Endometrial microvascular endothelial cells (primary cell): Measurements from ENCODE around the gene GRAMD2A. TPM values are rescaled to one million over a fixed set of nuclear protein-coding genes. Genes with fewer than 3 reads are reported as not detected.

ENCODE experiments used
- in situ Hi-C: cut with HindIII; loops from 2 replicates; pipeline ENCODE4 v1.10.0; 2017; ENCODE audit warnings: low sequenced_read_pairs, low pct_unique_long_range_greater_than_20kb; ENCODE audit errors: inconsistent ontology term
- total RNA-seq: library from RNA; depleted of rRNA; stranded (reverse); fragments of >200 nt; gene quantifications from one replicate; pipeline ENCODE4 v1.2.3, GENCODE V29; 2015; ENCODE audit errors: inconsistent ontology term

Gene GRAMD2A
- total RNA-seq, 1 donor from 2014 or later: 0.74 TPM

DNA sequence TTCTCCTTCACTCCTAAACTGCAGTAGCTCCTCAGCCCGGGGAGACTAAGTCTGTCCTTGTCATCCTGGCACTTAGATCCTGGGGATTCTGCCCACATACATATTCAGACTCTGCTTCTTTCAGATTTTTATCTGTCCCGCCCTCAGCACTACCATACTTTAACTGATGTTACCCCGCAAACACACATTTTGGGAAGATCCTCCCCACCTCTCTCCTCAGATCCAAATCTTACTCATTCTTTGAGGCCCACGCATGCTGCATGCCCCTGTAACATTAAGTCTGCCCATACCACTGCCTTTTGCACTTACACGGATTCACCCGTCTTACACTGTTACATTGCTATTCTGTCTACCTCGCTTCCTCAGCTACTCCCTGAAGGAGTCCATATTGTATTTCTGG is 43.3 kb downstream of the GRAMD2A start:
- in situ Hi-C loops: no loop called here

DNA sequence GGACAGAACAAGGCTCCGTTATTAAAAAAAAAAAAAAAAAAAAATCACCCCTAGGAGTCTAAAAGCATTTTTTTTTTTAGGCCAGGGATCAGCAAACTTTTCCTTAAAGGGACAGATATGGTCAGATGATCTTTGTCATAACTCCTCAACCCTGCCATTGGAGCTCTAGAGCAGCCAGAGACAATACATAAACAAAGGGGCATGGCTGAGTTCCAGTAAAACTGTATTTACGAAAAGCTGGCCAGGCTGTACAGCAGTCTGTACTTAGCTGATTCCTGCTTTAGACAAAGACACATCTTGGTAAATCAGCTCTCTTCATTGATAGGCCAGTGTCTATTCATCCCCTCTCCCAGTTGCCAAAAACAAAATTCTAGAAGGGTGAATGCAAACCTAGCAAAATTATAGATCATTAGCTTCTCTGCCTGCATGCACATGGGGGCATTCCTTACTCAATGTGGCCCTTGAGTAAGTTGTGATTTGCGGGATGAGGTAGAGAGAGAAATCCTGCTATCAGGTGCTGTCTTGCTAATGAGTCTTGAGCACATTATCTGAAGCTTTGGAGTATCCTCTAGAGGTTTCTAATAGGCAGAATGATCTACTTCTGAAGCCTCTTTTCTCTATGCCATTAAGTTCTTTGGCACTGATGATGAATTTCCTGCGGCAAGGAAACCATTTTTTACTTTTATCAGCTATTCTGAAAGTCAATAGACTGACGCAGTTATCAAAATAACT is 44.2 kb downstream of the GRAMD2A start:
- in situ Hi-C loops: no loop called here

DNA sequence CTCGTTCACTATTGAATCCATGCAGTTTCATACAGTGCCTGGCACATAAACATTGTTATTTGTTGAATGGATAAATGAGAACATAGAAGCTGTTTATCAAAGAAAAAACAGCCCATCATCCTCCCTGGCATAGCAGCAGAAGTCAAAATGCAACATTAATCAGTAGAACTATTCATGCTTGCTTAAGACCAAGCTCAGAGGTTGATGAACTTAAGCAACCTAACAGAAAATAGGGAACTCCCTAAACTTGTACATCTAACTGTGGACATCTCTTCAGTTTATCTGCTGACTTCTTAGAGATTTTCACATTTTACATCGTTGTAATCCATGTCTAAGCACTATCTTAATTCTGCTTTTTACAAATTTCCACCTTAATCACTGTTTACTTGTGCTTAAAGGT is 50.2 kb downstream of the GRAMD2A start:
- in situ Hi-C loops: no loop called here

DNA sequence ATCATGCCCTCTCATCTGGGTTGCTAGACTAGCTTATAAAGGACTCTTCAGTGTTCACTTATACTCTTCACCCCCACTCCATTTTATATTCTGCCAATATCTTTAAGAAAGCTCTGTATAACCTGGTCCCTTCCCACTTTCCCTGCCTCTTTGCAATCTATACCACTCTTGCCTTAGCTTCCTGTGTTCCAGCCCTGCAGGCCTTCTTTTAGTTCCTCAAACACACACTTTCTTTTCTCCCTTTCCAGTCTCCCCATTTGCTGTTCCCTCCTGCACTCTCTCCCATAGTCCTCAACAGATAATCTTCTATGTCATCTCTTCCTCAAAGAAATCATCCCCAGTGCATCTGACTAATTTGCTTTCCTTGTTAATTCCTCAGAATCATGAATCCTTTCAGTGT is 50.7 kb downstream of the GRAMD2A start:
- in situ Hi-C loops: no loop called here

DNA sequence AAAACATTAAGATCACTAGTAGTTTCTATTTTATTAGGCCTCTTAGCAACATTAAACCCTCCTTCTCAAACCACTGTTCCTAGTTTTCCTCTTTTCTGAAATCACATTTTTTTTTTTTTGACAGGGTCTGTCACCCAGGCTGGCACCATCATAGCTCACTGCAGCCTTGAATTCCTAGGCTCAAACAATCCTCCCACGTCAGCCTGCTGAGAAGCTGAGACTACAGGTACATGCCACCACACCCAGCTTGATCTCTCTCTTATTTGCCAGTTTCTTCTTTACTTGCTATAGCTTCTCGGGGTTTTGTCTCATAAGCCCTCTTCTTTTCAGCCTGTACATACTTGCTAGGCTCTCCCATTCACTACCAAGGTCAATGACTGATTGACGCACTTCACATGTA is 51.4 kb downstream of the GRAMD2A start:
- in situ Hi-C loops: no loop called here

DNA sequence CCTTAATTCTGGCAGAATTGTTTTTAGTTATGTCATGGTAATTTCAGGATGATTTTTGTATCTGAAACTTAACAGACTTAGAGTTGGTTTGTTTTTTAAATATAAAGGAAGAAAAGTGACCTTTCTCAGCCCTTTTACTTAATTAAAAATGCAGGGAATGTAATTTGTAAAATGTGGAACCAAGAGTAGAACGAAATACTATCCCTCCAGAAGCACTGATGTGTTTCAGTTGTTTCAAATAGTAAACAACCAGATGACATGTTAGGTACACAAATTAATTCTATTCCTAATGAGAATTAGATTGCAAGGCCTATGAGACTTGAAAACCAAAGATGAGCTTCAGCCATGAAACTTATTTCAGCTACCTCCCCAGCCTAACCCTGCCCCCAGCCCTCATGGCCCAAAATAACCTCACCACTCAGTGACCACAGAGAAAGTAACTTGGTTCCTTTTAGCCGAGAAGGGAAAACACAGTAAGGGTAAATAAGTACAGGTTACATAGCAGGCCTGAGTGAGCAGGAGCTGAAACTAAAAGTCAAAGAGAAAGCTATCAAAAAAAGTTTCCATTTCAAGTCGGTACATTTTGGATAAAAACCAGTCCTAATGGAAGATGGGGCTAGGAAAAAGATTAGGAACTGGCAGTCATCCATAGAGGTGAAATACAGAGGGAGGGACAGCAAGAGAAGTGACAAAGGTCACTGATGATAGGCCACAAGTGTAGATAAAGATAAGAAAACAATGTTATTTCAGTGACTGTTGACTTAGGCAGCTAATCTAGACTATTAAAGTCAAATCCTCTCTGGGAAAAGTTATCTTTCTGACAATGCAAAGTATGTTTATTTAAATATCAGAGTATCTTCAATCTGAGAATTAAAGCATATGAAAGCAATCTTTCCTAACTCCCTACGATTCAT is 56.2 kb downstream of the GRAMD2A start:
- in situ Hi-C loops: no loop called here

DNA sequence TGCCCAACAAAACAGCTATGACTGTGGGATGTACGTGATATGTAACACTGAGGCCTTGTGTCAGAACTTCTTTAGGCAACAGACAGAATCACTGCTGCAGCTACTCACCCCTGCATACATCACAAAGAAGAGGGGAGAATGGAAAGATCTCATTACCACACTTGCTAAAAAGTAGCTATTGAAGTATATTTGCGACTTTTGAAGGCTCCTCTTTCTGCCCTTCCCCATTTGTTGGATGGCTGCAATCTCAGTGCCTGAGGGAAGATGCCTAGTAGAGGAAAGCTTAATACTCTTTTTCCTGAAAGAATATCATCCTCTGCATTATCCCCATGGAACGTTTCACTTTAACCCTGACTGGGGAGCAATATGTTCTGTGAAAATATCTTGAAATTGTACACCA is 57.5 kb downstream of the GRAMD2A start:
- in situ Hi-C loops: no loop called here

DNA sequence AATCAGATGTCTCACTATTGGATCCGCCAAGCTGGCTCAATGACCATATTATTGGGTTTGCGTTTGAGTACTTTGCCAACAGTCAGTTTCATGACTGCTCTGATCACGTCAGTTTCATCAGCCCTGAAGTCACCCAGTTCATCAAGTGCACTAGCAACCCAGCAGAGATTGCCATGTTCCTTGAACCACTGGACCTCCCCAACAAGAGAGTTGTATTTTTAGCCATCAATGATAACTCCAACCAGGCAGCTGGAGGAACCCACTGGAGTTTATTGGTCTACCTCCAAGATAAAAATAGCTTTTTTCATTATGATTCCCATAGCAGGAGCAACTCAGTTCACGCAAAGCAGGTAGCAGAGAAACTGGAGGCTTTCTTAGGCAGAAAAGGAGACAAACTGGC is 57.9 kb downstream of the GRAMD2A start:
- in situ Hi-C loops: no loop called here

DNA sequence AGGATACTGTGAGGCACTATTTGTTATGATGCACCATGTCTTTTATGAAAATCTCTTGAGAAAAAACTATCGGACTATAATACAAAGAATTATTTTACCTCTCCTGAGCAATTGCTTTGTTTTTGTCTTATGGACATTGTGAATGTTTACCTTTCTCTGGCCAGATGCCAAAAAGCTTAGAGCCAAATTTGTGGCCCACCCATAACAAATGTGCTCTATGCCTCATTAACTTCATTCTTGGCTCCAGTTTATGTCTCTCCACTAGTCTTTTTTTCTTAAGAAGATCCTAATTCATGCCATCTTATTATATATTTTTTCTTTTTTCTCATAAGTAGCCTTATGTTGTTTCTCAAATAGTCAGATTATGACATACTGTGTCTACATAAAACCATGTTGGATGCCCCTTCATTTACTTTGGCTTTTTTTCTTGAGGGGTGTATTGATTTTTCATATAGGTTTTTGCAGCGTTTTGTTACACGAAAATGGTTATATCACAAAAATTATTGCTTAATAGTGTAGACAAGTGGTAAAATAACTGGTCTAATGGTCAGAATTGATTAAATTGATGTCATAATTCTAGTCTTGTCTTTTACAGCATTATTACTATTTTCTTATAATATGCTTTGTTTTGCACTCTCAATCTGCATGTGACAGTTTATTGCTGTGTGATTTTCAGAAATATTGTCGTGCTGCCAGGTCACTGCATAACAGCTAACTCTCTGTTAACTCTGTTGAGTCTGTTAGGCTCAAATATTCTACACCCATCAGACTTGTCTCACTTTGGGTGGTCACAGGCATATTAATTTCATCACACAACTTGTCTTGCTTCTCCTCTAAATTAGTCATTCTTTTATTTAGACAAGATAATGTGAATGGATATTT is 61.2 kb downstream of the GRAMD2A start:
- in situ Hi-C loops: no loop called here

DNA sequence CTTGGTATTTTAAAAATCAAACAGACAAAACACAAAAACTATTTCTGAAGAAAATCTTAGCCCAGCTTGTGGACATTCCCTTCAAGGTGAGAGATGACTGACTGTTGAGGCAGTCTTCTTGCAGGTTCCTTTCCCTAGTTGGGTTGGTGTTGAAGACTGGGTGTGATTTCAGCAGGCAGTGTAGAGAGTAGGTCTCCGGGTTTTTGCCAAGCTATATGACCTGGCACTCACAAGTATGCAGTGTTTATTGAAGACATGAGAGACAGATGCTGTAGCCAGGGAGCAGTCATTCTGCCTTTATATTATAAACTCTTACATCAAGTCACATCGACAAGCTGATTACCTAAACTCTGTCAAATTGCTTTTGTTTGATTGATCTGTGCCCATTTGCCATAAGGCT is 61.9 kb downstream of the GRAMD2A start:
- in situ Hi-C loops: no loop called here

DNA sequence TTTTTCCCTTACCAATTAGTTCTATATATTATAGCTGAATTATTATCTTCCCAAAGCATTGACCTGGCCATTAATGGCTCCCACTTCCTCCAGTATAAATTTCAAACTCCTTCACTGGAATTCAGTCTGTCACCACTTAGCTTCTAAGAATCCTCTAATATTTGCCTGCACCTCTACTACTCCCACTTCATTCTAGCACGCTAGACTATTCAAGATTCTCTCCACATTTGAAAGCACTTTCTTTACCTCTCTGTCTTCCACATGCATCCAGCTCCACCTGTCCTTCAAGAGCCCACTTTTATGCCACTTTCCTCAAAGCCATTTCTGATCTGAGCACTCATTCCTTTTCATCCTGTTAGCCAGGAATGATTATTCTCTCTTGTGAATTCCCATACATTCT is 64.4 kb downstream of the GRAMD2A start:
- in situ Hi-C loops: no loop called here

DNA sequence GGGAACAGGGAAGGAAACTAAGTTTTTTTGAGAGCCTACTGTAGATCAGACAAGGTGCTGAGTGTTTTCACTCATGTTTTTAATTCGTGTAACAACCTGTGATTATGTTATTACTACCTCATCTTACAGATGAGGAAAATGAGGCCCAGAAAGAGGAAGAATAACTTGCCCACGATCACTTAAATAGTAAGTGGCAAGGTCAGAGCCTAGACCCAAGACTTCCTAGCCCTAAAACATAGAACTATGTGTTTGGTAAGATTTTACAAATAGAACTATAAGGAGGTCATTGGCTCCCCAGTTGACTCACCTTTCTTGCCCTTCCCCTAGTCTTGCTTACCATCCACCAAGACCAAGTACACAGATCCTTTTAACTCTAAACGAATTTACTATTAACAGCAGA is 65.7 kb downstream of the GRAMD2A start:
- in situ Hi-C loops: no loop called here

DNA sequence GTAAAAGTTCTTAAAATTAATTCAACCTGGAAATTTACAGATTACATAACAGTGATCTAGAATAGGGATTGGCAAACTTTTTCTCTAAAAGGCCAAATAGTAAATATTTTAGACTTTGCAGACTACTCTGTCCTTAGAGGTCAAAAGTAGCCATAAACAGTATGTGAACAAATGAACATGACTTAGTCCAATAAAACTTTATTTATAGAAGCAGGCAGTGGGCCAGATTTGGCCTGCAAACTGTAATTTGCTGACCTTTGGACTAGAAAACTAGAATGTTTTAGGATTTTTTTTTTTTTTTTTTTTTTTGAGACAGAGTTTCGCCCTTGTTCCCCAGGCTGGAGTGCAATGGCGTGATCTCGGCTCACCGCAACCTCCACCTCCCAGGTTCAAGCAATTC is 67.3 kb downstream of the GRAMD2A start:
- in situ Hi-C loops: no loop called here

DNA sequence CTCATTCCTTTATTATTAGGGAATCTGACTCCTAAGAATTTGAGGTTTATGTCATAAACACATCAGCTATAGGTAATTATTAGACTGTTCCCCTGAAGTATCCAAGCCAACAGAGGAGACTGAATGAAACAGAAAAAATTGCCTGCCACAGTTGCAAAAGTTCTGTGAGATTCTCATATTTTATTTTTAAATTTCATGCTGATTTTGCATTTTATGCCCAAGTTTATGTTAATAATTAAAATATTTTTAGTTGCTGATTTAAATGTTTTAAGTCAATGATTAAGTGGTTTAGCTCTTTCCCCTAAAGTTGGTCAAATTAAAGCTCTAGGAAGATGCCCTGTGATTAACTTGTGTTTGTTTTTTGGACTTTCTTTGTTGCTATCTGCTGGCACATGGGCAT is 69.2 kb downstream of the GRAMD2A start:
- in situ Hi-C loops: no loop called here

DNA sequence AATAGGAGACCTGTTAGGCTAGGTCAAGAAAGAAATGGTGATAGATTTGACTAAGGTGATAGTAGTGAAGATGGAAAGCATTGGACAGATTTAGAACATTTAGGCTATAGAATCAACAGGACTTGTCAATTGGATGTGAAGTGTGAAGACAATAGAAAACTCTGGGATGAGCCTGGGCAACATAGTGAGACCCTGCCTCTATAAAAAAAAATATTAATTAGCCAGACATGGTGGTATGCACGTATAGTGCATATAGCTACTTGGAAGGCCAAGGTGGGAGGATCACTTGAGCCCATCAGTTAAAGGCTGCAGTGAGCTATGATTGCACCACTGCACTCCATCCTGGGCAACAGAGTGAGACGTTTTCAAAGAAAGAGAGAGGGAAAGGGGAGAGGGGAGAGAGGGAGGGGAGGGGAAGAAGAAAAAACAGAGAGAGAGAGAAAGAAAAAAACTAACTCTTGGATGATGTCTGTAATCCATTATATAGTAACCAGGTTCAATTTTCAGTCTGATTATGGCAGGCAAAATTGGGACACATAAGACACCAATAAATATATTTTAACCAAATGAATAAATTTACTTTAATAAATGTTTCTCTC is 69.8 kb downstream of the GRAMD2A start:
- in situ Hi-C loops: no loop called here

DNA sequence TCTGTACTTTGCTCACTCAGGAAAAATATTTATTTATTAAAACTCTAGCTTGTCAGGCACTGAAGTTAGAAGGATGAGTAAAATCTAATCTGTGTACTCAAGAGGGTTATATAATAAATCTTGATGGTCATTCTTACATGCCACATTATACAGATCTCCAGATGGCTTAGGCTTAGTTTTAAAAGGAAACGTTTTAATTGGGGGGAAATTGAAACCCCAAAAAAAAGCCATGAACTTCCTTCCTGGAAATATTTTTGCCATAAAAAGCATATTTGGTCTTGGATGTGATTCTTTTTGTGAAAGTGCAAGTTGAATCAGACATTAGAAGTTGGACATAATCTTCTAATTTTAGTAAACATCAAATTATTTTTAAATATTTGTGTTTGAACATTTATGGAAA is 73.4 kb downstream of the GRAMD2A start:
- in situ Hi-C loops: no loop called here

DNA sequence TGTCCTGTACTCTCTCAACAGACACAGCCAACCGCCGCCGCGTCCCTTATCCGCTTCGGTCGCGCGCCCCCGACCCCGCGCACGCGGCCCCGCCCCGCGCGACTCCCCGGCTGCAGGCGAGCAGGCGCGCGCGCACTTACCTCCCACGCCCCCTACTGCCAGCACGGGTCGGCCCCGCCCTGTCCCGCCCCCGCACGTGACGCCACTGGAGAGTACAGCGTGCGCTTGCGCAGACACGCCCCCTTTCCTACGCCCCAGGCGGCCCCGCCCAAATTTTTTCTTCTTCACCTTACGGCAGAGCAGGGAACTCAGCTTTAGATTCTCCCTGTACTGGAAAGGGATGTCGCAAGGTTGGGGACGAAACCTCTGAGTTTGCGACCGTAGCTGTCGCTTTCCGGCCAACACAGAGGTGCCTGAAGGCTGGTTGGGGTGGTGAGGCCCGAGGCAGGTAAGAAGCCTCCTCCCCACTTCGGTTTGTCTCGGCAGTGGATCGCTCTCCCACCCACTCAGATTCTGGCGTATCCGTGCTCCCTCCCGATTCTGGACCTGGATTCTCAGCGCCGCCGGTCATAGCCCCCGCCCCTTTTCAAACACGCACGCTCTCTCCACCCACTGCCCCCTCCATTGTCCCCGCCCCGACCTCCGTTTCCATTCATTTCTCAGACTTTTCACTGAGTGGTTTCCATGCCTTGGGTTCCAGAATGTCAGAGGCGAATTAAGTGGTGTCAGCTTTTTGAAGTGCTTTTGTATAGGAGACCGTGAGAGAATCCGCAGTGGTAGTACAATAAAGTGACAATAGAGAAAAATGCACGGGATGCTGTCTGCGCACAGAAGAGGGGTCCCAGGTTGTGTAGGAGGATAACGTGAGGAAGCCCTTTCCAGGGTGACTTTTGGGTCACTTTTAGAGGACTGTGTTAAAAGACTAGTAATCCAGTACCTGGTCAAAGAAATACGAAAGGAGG is 79.3 kb downstream of the GRAMD2A start, which contains the start of the genes MYO9A and SENP8:
Gene MYO9A (minus strand): TSS at position 134 of the 962 bp plus-strand sequence. CDS start 71,587 bp downstream, outside the sequence.
Gene SENP8 (plus strand): TSS at position 387 of the 962 bp plus-strand sequence. CDS start 21,221 bp downstream, outside the sequence.
- in situ Hi-C loops: no loop called here
